Measurements from ENCODE around the gene MCM9.

- TF ChIP-seq CTCF (IDR thresholded peaks at IDR 0.05; ENCODE audit: low read depth, low read length) (no peak), MAX (IDR thresholded peaks at IDR 0.05; ENCODE audit: low read depth, low read length) (no peak), POLR2A (IDR thresholded peaks at IDR 0.05; ENCODE audit: extremely low read depth, insufficient read length) (no peak)
Observed at GRCh38 chr6:118952683-118953082, 17.7 kb upstream of the MCM9 start.

Data from NB4 (cell line).